GM12865 (cell line): ENCODE data around the gene MCEMP1.

ENCODE experiments used
- DNase-seq: peaks from one replicate; pipeline ENCODE4 v3.0.0; 2010; ENCODE audit warnings: low read depth
- H3K4me3 ChIP-seq: 2 replicates; pipeline ENCODE4 v1.5.1; 2011; ENCODE audit warnings: mild to moderate bottlenecking, low read depth, low read length, control low read depth
- CTCF ChIP-seq: IDR thresholded peaks from 2 replicates; pipeline ENCODE4 v1.5.1; 2011; ENCODE audit warnings: low read length, control low read depth, low read depth, inconsistent platforms; ENCODE audit not compliant: insufficient read depth; ENCODE audit errors: missing control alignments

Gene MCEMP1

DNA sequence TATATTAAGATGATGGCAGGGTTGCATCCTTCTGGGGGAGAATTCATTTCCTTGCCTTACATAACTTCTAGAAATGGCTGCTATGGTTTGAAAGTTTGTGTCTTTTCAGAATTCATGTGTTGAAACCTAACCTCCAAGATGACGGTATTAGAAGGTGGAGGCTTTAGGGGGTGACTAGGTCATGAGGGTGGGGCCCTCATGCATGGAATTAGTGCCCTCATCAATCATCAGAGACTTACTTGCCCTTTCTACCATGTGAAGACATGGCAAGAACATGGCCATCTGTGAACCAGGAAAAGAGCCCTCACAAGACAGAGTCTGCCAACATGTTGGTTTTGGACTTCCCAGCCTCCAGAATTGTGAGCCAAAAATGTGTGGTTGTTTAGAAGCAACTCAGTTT, 39.9 kb downstream of the MCEMP1 start:
- TF ChIP-seq CTCF: no peak
- H3K4me3 ChIP-seq: no peak overlapping the region
- no peak for DNase-seq

DNA sequence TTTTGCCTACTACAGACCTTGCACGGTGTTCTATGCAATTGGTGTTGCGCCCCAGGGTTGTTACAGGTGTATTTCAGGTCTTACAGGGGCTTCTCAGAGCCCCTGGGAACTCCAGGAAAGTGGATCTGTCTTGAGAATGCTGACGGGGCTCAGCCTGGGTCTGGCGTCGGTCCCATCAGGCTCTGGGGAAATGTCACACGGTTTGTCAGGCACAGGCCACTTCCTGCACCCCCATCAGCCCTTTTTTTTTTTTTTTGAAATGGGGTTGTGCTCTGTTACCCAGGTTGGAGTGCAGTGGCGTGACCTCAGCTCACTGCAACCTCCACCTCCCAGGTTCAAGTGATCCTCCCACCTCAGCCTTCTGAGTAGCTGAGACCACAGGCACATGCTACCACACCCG, 41.8 kb downstream of the MCEMP1 start:
- H3K4me3 ChIP-seq: no peak overlapping the region
- TF ChIP-seq CTCF: no peak
- peak; percentile 88 for DNase-seq

GRCh38 chr19:7720351-7720750, 43.5 kb downstream of the MCEMP1 start:
- no peak for DNase-seq
- TF ChIP-seq CTCF: no peak
- no peak overlapping the region for H3K4me3 ChIP-seq

DNA sequence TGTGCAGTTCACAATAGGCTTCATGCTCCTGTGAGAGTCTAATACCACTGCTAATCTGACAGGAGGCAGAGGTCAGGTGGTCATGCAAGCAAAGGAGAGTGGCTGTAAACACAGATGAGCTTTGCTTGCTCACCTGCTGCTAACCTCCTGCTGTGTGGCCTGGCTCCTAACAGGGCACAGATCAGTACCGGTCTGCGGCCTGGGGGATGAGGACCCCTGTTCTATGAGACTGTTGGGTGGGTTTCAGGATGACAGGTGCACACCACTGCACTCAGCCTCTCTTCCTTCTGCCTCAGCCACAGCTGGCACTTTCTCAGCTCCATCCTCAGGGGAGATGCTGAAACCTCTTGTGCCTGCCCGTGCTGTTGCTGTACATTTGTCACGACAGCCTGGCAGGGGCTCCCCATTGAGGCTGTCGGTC, 45.4 kb downstream of the MCEMP1 start:
- DNase-seq: peak; percentile 95
- no peak for TF ChIP-seq CTCF
- no peak overlapping the region for H3K4me3 ChIP-seq

DNA sequence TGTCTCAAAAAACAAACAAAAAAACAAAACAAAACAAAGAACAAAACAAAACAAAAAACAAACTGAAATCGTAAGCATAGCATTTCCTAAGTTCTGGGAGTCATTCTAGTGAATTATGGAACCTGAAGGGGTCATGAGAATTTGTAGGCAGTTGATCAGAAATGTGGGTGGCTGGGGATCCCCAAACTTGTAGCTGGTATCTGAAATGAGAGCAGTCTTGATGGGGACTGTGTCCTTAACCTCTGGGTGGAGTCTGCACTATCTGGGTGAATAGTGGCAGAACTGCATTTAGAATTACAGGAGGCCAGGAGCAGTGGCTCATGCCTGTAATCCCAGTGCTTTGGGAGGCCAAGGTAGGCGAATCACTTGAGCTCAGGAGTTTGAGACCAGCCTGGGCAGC, 48.9 kb downstream of the MCEMP1 start:
- peak; percentile 45 for DNase-seq
- no peak for TF ChIP-seq CTCF
- no peak overlapping the region for H3K4me3 ChIP-seq

- no peak overlapping the region for H3K4me3 ChIP-seq
- no peak for TF ChIP-seq CTCF
- DNase-seq: no peak
These were observed 52.3 kb downstream of the MCEMP1 start for GRCh38 chr19:7729211-7729610.
